ENCODE results near the gene PXDC1. TPM values are rescaled to one million over a fixed set of nuclear protein-coding genes. Genes with fewer than 3 reads are reported as not detected.

The PXDC1 gene, protein sequence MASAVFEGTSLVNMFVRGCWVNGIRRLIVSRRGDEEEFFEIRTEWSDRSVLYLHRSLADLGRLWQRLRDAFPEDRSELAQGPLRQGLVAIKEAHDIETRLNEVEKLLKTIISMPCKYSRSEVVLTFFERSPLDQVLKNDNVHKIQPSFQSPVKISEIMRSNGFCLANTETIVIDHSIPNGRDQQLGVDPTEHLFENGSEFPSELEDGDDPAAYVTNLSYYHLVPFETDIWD
- total RNA-seq: 149 and 150 TPM in 2 replicates

DNA sequence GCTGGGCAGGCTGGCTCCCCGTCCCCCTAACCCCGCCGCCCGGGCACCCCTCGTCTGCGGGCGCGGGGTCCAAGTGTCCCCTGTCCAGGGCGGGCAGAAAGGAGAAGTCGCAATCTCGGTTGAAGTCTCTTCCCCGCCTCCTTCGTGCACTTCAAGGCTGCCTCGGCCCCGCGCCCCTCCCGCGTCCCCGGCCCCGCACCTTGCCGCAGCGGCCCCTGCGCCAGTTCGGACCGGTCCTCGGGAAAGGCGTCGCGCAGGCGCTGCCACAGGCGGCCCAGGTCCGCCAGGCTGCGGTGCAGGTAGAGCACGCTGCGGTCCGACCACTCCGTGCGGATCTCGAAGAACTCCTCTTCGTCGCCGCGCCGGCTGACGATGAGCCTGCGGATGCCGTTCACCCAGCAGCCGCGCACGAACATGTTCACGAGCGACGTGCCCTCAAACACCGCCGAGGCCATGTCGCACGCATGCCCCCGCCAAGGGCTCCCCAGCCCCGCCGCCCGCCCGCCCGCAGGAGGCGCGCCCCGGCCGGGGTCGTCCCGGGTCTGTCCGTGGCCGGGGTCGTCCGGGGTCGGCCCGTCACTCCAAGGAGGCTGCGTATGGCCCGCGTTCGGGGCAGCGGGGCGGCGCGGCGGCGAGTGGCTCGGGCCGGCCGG is at the start of gene PXDC1:
Gene PXDC1 (minus strand): TSS at position 637 of the 653 bp plus-strand sequence. CDS start 182 bp downstream, at position 455.

Small RNA genes lying within 50 kb of the gene (small RNA-seq; reads per million reads assigned to genes)
- gene AL033523.1: not detected

Other genes with a start within 250 kb of the PXDC1 start
- gene FAM50B, start 97.7 kb upstream of the PXDC1 start, total RNA-seq: 7.8 and 8.6 TPM in 2 replicates

Data from hair follicle dermal papilla cell (primary cell).